Measurements from ENCODE around the gene RAB8B. TPM values are rescaled to one million over a fixed set of nuclear protein-coding genes. Genes with fewer than 3 reads are reported as not detected.

The RAB8B gene
- total and polyA plus RNA-seq, 10 of the 15 experiments (the other 5 are each of a cell fraction or from before 2014, with no cell fraction given), result 17.8 to 104 (median 65.1) TPM

GRCh38 chr15:63226966-63227401 is 37.6 kb downstream of the RAB8B start:
- H3K9ac ChIP-seq (ENCODE audit: control insufficient read depth, insufficient read depth, low read length), result no peak overlapping the region
- no peak overlapping the region for H3K4me3 ChIP-seq
- H2AFZ ChIP-seq (ENCODE audit: control insufficient read depth, low read depth, low read length), result no peak overlapping the region
- no peak for FAIRE-seq
- DNase-seq (ENCODE audit: low read depth, low spot score), result no peak
- intact Hi-C loops (cut with micrococcal nuclease; ENCODE audit: unreplicated experiment), result no loop called here
- no peaks in the 10 kb centered on the region for H3K4me1 ChIP-seq (ENCODE audit: control insufficient read depth, insufficient read depth, low read length)
- TF ChIP-seq ZNF687 (IDR thresholded peaks at IDR 0.05) (peak; percentile 61; the same call in 1 of the 2 replicates), YY1 (IDR thresholded peaks at IDR 0.05; ENCODE audit: low read depth, low read length) (0 out of 2 replicates have a peak, but pooled peaks have one; percentile 29), RUNX3 (IDR thresholded peaks at IDR 0.05; ENCODE audit: low read length) (0 out of 2 replicates have a peak, but pooled peaks have one; percentile 7), CHD1 (IDR thresholded peaks at IDR 0.05; ENCODE audit: low read depth, low read length) (no peak)
- H3K9me3 ChIP-seq (replicated peaks; ENCODE audit: control insufficient read depth, insufficient read depth, low read length), result no peaks in the 10 kb centered on the region
- H3K27me3 ChIP-seq (replicated peaks in 1 of 2; ENCODE audit: control insufficient read depth in 2 of 2, insufficient read depth in 2 of 2, low read length in 1 of 2), result no peaks in the 10 kb centered on the region
- ATAC-seq, result no peak
- H3K4me2 ChIP-seq (ENCODE audit: control insufficient read depth, insufficient read depth), result no peak overlapping the region; the same call in 1 of the 2 replicates
- H3K79me2 ChIP-seq (ENCODE audit: control insufficient read depth, insufficient read depth, low read length), result peaks cover 19% of the 10 kb centered on the region
- in situ Hi-C loops (cut with MboI), result no loop called here
- no peak overlapping the region for H3K27ac ChIP-seq (ENCODE audit: control insufficient read depth, insufficient read depth)
- ChIA-PET CTCF (interaction anchor here (1.2 kb wide), 1 partner anchor 178 kb away, joined by 3 read pairs; no protein-coding TSS in a partner anchor), RAD21 (ENCODE audit: unreplicated experiment) (no interaction called here), SMC1A (ENCODE audit: uncharacterized antibody, unreplicated experiment) (interaction anchor here (3.2 to 5.0 kb wide), 2 partner anchors 11 to 59 kb away, joined by 8 to 23 read pairs; no protein-coding TSS in a partner anchor), POLR2A (no interaction called here)
- H4K20me1 ChIP-seq (ENCODE audit: control insufficient read depth, insufficient read depth), result no peaks in the 10 kb centered on the region
- 44% methylated on average over 3 of the region's 3 CpGs for WGBS (ENCODE audit: insufficient coverage, insufficient replicate concordance, low lambda C conversion rate, missing lambda C conversion rate)
- no TSS peak for BruUV-seq (replicated peaks)
- peaks cover 0 to 3% of the 10 kb centered on the region in 2 experiments; a peak in 2 of 4 replicates for H3K36me3 ChIP-seq (ENCODE audit: control insufficient read depth in 2 of 2, insufficient read depth in 2 of 2, low read length in 1 of 2)

Measured in GM12878 (cell line).